BLaER1 (cell line): ENCODE measurements around the gene MYH7.
"Not testable (repeated sequence)": the region's sequence is repeated elsewhere in the genome, so short reads cannot be mapped to it uniquely, and the experiment has no call there.

Source experiments
- H3K27ac ChIP-seq: shearing (Covaris generic); formaldehyde crosslinking; 2 replicates; pipeline ENCODE4 v1.8.1; 2022
- H3K27me3 ChIP-seq: shearing (Covaris generic); formaldehyde crosslinking; 2 replicates; pipeline ENCODE4 v1.8.1; 2022
- H3K36me3 ChIP-seq: shearing (Covaris generic); formaldehyde crosslinking; 2 replicates; pipeline ENCODE4 v1.8.1; 2022
- H3K4me1 ChIP-seq: shearing (Covaris generic); formaldehyde crosslinking; 2 replicates; pipeline ENCODE4 v1.8.1; 2022
- H3K4me2 ChIP-seq: shearing (Covaris generic); formaldehyde crosslinking; 2 replicates; pipeline ENCODE4 v1.8.1; 2022
- H3K4me3 ChIP-seq: shearing (Covaris generic); formaldehyde crosslinking; 2 replicates; pipeline ENCODE4 v1.8.1; 2022
- H3K9ac ChIP-seq: shearing (Covaris generic); formaldehyde crosslinking; 2 replicates; pipeline ENCODE4 v1.8.1; 2022
- H3K9me3 ChIP-seq: shearing (Covaris generic); formaldehyde crosslinking; 2 replicates; pipeline ENCODE4 v1.8.1; 2022
- H4K20me1 ChIP-seq: shearing (Covaris generic); formaldehyde crosslinking; 2 replicates; pipeline ENCODE4 v1.8.1; 2022
- Cebpa-rat ChIP-seq: shearing (Covaris generic); IDR thresholded peaks from 2 replicates; pipeline ENCODE4 v1.8.1; 2022

The MYH7 gene

DNA sequence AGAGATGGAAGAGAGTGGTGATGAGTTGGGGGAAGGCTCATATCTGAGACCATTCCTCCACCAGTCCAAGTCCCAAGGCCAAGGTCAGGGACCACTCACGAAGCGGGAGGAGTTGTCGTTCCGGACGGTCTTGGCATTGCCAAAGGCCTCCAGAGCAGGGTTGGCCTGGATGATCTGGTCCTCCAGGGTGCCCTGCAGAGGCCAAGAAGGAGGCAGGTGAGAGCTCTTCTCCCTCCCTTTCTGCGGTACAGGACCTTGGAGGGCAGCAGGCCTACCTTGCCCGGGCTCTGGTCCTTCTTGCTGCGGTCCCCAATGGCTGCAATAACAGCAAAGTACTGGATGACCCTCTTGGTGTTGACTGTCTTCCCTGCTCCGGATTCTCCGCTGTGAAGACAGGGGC is 4.0 kb downstream of the MYH7 start:
- Histone ChIP-seq H3K27ac (no peak overlapping the region), H3K27me3 (no peaks in the 10 kb centered on the region), H3K4me3 (no peak overlapping the region), H3K36me3 (no peaks in the 10 kb centered on the region), H3K4me2 (no peak overlapping the region), H3K9ac (no peak overlapping the region), H4K20me1 (no peaks in the 10 kb centered on the region), H3K9me3 (0 out of 2 replicates have a peak, but pooled peaks cover 5% of the 10 kb centered on the region), H3K4me1 (no peaks in the 10 kb centered on the region)
- TF ChIP-seq Cebpa-rat, result no peak

DNA sequence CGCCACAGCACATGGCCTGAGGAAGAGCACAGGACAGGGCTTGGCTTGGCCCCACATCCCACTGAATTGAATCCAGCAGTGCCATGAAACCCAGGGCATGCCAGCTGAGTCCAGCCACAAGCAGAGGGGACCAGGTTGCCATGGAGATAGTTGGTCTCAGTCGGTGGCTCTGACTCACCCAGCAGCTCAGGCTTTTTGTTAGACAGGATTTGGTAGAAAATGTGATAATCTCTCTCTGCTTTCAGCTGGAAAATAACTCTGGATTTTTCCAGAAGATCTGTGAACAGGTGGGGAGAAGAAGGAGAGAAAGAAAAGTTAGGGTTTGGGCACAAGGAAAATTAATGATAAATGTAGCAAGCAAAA is 4.8 kb downstream of the MYH7 start:
- Histone ChIP-seq H4K20me1 (no peaks in the 10 kb centered on the region), H3K9ac (no peak overlapping the region), H3K9me3 (0 out of 2 replicates have a peak, but pooled peaks cover 5% of the 10 kb centered on the region), H3K27me3 (no peaks in the 10 kb centered on the region), H3K27ac (no peak overlapping the region), H3K4me1 (no peaks in the 10 kb centered on the region), H3K4me3 (no peak overlapping the region), H3K36me3 (no peaks in the 10 kb centered on the region), H3K4me2 (no peak overlapping the region)
- TF ChIP-seq Cebpa-rat, result no peak

DNA sequence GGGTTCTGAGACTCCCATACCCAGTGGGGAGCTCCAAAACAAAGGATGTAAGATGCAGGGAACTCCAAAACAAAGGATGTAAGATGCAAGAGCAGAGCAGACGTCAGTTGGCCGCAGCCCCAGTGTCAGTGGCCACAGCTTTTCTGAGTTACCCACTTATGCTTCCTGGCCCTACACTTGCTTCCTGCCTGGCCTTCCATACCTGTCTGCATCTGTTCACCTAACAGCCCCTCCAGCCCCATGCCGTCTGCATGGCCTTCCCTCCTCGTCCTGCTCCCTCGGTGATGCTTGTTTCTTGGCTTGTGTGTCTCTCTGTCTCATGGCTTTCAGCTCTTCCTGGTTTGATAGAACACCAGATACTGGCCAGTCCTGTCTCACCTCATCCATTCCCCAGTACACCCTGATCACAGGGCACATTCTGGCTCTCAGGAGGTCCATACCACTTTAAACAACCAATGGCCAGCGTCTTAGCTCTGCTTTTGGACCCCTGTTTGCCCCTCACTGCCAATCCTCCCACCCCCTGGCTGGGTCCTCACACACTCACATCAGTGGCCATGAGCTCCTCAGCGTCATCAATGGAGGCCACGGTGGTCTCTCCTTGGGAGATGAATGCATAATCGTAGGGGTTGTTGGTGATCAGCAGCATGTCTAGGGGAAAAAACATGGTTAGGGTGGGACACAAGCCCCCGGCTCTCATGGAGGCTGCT is 5.3 kb downstream of the MYH7 start:
- no peak for TF ChIP-seq Cebpa-rat

DNA sequence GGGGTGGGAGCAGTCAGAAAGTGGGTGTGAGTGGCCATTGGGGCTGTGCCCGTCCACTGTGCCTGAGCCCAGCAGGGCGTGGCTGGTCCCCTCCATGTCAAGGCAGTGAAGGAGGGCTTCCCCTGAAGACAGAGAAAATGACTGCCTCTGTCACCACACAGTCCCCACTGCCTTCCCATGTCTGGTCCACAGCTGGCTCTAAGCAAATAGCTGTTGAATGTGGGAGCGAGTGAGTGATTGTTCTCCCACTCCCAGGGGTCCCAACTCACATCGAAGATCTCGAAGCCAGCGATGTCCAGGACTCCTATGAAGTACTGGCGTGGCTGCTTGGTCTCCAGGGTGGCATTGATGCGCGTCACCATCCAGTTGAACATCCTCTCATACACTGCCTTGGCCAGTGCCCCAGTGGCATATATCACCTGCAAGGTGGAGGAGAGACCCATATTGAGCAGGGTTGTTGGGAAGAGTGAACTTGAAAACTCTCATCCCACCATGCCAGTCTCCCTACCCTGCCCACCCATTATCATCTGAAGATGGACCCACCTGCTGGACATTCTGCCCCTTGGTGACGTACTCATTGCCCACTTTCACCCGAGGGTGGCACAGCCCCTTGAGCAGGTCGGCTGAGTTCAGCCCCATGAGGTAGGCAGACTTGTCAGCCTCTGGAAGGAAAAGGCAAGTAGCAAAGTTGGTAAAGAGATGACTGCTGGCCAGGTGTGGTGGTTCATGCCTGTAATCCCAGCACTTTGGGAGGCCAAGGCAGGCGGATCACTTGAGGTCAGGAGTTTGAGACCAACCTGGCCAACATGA is 6.6 kb downstream of the MYH7 start:
- H3K9me3 ChIP-seq, result 0 out of 2 replicates have a peak, but pooled peaks cover 5% of the 10 kb centered on the region
- no peak overlapping the region for H3K4me2 ChIP-seq
- H3K4me3 ChIP-seq, result no peak overlapping the region
- no peaks in the 10 kb centered on the region for H4K20me1 ChIP-seq
- no peak for TF ChIP-seq Cebpa-rat
- H3K4me1 ChIP-seq, result no peaks in the 10 kb centered on the region
- no peaks in the 10 kb centered on the region for H3K27me3 ChIP-seq
- H3K27ac ChIP-seq, result no peak overlapping the region
- H3K36me3 ChIP-seq, result no peaks in the 10 kb centered on the region
- no peak overlapping the region for H3K9ac ChIP-seq

More for the DNA sequence above, 5.3 kb downstream of the MYH7 start:
- Histone ChIP-seq H3K4me3 (no peak overlapping the region), H3K9me3 (0 out of 2 replicates have a peak, but pooled peaks cover 5% of the 10 kb centered on the region), H3K4me2 (no peak overlapping the region), H4K20me1 (no peaks in the 10 kb centered on the region), H3K9ac (no peak overlapping the region), H3K27ac (no peak overlapping the region), H3K27me3 (no peaks in the 10 kb centered on the region), H3K36me3 (no peaks in the 10 kb centered on the region), H3K4me1 (no peaks in the 10 kb centered on the region)

DNA sequence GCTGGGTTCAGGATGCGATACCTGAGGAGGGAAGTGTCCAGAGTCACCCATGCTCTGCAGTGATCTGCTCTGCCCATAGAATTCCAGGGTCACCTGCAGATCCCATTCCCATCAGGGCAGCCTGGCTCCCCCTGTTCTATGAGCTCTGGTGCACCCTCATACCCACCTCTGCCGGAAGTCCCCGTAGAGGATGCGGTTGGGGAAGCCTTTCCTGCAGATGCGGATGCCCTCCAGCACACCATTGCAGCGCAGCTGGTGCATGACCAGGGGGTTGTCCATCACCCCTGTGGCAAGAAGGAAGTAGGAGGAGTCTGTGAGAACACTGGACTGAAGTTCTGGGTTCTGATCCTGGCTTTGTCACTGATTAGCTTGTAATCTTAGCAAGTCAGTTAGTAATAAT is 9.7 kb downstream of the MYH7 start:
- not testable (repeated sequence) for H3K4me3 ChIP-seq, H4K20me1 ChIP-seq, H3K4me1 ChIP-seq, H3K9ac ChIP-seq, H3K36me3 ChIP-seq, H3K9me3 ChIP-seq, H3K27me3 ChIP-seq, H3K4me2 ChIP-seq, H3K27ac ChIP-seq

DNA sequence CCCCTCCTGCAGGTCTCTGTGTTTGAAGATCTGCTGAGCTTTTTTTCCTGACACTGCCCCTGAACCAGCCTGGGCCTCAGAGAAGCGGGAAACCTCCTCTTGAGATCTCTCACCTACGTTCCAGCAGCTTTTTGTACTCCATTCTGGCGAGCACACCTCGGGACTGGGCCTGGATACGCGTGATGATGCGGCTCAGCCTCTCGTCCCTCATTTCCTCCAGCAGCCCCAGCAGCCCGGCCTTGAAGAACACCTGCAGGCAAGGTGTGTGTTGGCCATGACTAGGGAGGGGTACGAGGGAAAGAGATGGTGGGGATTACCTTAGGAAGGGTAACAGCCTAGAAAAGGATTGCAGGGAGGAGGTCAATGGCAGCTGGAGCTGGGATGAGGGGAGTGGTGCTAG is 10.3 kb downstream of the MYH7 start:
- Histone ChIP-seq H3K9me3 (0 out of 2 replicates have a peak, but pooled peaks cover 5% of the 10 kb centered on the region), H3K9ac (no peak overlapping the region), H3K4me1 (no peaks in the 10 kb centered on the region; the same call in 1 of the 2 replicates), H4K20me1 (no peaks in the 10 kb centered on the region), H3K4me2 (no peak overlapping the region), H3K27me3 (no peaks in the 10 kb centered on the region), H3K36me3 (no peaks in the 10 kb centered on the region), H3K27ac (no peak overlapping the region), H3K4me3 (no peak overlapping the region)
- no peak for TF ChIP-seq Cebpa-rat

DNA sequence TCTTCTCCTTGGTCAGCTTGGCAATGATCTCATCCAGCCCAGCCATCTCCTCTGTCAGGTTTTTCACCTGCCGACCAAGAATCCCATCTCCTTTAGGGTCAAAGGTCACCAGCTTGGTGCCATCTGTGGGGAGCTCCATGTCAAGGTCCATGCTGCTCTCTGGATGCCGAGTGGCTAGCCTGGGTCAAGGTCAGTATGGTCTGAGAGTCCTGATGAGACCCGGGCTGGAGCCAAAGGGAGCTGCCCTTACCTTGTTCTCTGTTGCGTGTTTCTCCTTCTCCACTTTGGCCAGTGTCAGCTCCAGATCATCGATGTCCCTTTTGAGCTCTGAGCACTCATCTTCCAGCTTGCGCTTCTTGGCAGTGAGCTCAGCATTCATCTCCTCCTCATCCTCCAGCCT is 11.8 kb downstream of the MYH7 start:
- H3K9me3 ChIP-seq, result 0 out of 2 replicates have a peak, but pooled peaks cover 5% of the 10 kb centered on the region
- no peaks in the 10 kb centered on the region for H4K20me1 ChIP-seq
- H3K4me3 ChIP-seq, result no peak overlapping the region
- H3K27ac ChIP-seq, result no peak overlapping the region
- H3K9ac ChIP-seq, result no peak overlapping the region
- no peaks in the 10 kb centered on the region for H3K36me3 ChIP-seq
- H3K4me2 ChIP-seq, result no peak overlapping the region
- H3K27me3 ChIP-seq, result no peaks in the 10 kb centered on the region
- no peak for TF ChIP-seq Cebpa-rat
- no peaks in the 10 kb centered on the region; the same call in 1 of the 2 replicates for H3K4me1 ChIP-seq

DNA sequence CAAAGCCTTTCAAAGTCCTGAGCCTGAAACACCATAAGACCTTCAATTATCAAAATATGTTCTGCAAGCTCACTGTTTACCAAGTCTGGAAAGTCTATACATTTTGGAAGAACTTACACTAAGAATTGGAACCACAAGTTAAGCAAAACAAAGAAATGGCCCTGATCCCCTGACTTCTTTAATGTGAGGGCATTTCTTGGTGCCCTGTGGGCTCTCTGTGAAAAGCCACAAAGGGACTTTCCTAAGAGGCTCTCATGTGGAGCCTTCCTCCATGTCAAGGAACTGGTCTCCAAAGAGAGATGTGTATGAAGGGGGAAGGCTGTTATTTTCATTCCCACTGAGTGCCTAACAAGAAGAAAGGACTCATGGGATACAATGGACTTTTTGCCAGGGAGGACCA is 13.9 kb downstream of the MYH7 start:
- no peak overlapping the region for H3K27ac ChIP-seq
- no peaks in the 10 kb centered on the region for H3K9me3 ChIP-seq
- H3K36me3 ChIP-seq, result no peaks in the 10 kb centered on the region
- no peaks in the 10 kb centered on the region; the same call in 1 of the 2 replicates for H3K4me1 ChIP-seq
- H3K4me3 ChIP-seq, result no peak overlapping the region
- H3K4me2 ChIP-seq, result no peak overlapping the region
- no peaks in the 10 kb centered on the region for H3K27me3 ChIP-seq
- H4K20me1 ChIP-seq, result no peaks in the 10 kb centered on the region
- H3K9ac ChIP-seq, result no peak overlapping the region
- no peak for TF ChIP-seq Cebpa-rat

DNA sequence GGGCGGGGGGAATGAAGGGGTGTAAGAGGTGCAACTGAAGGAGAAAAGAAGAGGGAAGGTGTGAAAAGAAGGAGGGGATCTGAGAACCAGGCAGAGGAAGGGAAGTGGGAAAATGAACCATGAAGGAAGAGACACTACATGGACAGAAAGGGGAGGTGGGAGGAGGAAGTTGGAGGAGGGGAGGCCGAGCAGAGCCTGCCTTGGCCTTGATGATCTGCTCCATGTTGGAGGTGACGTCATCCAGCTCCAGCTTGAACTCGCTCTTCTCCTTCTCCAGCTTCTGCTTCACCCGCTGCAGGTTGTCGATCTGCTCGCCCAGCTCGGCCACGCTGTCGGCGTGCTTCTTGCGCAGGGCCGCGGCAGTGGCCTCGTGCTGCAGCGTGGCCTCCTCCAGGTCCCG is 15.8 kb downstream of the MYH7 start:
- not testable (repeated sequence) for H3K4me1 ChIP-seq, H4K20me1 ChIP-seq, H3K27me3 ChIP-seq, H3K9ac ChIP-seq, H3K36me3 ChIP-seq, H3K27ac ChIP-seq, H3K9me3 ChIP-seq, H3K4me2 ChIP-seq, H3K4me3 ChIP-seq

DNA sequence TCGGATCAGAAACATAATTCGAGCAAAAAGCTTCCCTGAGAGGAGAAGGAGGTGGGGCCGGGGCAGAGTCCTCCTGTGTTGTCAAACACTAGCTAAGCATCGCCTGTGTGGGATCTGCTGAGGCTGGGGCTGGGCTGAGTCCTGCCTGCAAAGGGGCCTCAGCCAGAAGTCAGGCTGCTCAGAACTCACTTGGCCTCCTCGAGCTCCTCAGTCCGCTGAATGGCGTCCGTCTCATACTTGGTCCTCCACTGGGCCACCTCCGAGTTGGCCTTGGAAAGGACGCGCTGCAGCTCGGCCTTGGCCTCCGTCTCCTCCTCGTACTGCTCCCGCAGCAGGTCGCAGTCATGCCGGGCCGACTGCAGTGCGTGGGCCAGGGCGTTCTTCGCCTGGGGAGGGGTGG is 17.4 kb downstream of the MYH7 start:
- TF ChIP-seq Cebpa-rat, result no peak
- H3K4me2 ChIP-seq, result no peak overlapping the region
- no peak overlapping the region for H3K4me3 ChIP-seq
- H4K20me1 ChIP-seq, result no peaks in the 10 kb centered on the region
- H3K36me3 ChIP-seq, result no peaks in the 10 kb centered on the region
- no peaks in the 10 kb centered on the region for H3K9me3 ChIP-seq
- no peak overlapping the region for H3K27ac ChIP-seq
- no peaks in the 10 kb centered on the region; the same call in 1 of the 2 replicates for H3K4me1 ChIP-seq
- H3K9ac ChIP-seq, result no peak overlapping the region
- H3K27me3 ChIP-seq, result no peaks in the 10 kb centered on the region

DNA sequence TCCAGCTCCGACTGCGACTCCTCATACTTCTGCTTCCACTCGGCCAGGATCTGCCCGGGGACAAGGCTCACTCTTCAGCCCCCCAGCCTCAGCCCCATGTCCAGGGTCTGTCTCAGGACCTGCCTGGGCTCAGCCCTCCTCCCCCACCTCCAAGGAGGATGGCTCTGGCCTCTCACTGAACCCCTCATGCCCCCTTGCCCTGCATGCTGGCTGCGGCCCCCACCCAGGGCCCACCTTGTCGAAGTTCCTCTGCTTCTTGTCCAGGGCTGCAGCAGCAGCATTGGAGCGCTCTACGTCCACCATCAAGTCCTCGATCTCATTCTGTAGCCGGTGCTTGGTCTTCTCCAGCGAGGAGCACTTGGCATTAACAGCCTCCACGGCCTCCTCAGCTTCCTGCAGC is 18.2 kb downstream of the MYH7 start:
- not testable (repeated sequence) for H3K9ac ChIP-seq, H3K4me3 ChIP-seq, H3K27me3 ChIP-seq

More for the DNA sequence above, 18.2 kb downstream of the MYH7 start:
- not testable (repeated sequence) for H3K27ac ChIP-seq, H3K9me3 ChIP-seq, H4K20me1 ChIP-seq, H3K36me3 ChIP-seq, H3K4me2 ChIP-seq, H3K4me1 ChIP-seq
